H1 (cell line): ENCODE results near the gene CDK16. TPM values are rescaled to one million over a fixed set of nuclear protein-coding genes. Genes with fewer than 3 reads are reported as not detected.

Experiments
- CTCF ChIA-PET: fragments of 300-600 bp; sonication (Branson Sonifier 250); formaldehyde crosslinking; loops from one replicate; lab custom pipeline; 2021; ENCODE audit not compliant: partially characterized antibody; lab: Charles Lee
- POLR2A ChIA-PET: fragments of 300-600 bp; sonication (Branson Sonifier 250); formaldehyde crosslinking; loops from one replicate; lab custom pipeline; 2021; ENCODE audit warnings: inconsistent platforms; ENCODE audit not compliant: partially characterized antibody; lab: Charles Lee
- DNase-seq, 2 experiments: peaks; one replicate each; pipeline versions ENCODE4 v3.0.0 to v3.0.0-alpha.2; 2010 to 2022; ENCODE audit warnings: low spot score in 2 of 2, low read depth in 1 of 2, mixed read lengths in 1 of 2
- FAIRE-seq: peaks from 2 replicates; lab custom pipeline; 2011; peaks lifted over from hg19 to GRCh38; lab: Jason Lieb, UNC
- H2AFZ ChIP-seq: 2 replicates; pipeline ENCODE4 v1.8.1; 2012; ENCODE audit warnings: low read length, inconsistent platforms
- H2AK5ac ChIP-seq: 2 replicates; pipeline ENCODE4 v1.6.1; 2013; ENCODE audit warnings: low read depth, low read length
- H2BK120ac ChIP-seq: replicated peaks from 2 replicates; pipeline ENCODE3; 2013; ENCODE audit warnings: low read depth, low read length, inconsistent platforms
- H2BK12ac ChIP-seq: 2 replicates; pipeline ENCODE4 v1.6.1; 2013; ENCODE audit warnings: low read depth, low read length
- H2BK15ac ChIP-seq: 2 replicates; pipeline ENCODE4 v1.6.1; 2013; ENCODE audit warnings: low read length
- H2BK20ac ChIP-seq: 2 replicates; pipeline ENCODE4 v1.6.1; 2013; ENCODE audit warnings: low read length
- H2BK5ac ChIP-seq: 2 replicates; pipeline ENCODE4 v1.6.1; 2013; ENCODE audit warnings: low read depth, low read length
- H3K14ac ChIP-seq: 2 replicates; pipeline ENCODE4 v1.6.1; 2013; ENCODE audit warnings: inconsistent platforms; ENCODE audit not compliant: insufficient read length
- H3K18ac ChIP-seq: 2 replicates; pipeline ENCODE4 v1.6.1; 2013; ENCODE audit warnings: low read length; ENCODE audit errors: extremely low read depth
- H3K23ac ChIP-seq: 2 replicates; pipeline ENCODE4 v1.6.1; 2013; ENCODE audit warnings: inconsistent platforms; ENCODE audit not compliant: insufficient read length
- H3K23me2 ChIP-seq: 2 replicates; pipeline ENCODE4 v1.6.1; 2013; ENCODE audit warnings: low read depth, low read length
- H3K27ac ChIP-seq: 2 replicates; pipeline ENCODE4 v1.6.1; 2011; ENCODE audit warnings: low read depth, low read length, inconsistent platforms
- H3K27me3 ChIP-seq, 4 experiments: replicated peaks in 1 of 4; 1 replicate in 1 of 4; 2 replicates in 3 of 4; pipeline versions ENCODE4 v1.6.1 to v1.8.1; 2011 to 2013; ENCODE audit warnings: low read length in 3 of 4, mild to moderate bottlenecking in 3 of 4, inconsistent platforms in 2 of 4, mixed read lengths in 2 of 4, moderate library complexity in 1 of 4; ENCODE audit not compliant: control insufficient read depth in 3 of 4, insufficient read depth in 3 of 4; ENCODE audit errors: extremely low read depth in 1 of 4
- H3K36me3 ChIP-seq, 4 experiments: 2 replicates each; pipeline versions ENCODE4 v1.6.1 to v1.8.1; 2011 to 2013; ENCODE audit warnings: mild to moderate bottlenecking in 4 of 4, low read length in 3 of 4, moderate library complexity in 2 of 4, control low read depth in 1 of 4, inconsistent platforms in 1 of 4; ENCODE audit not compliant: insufficient read depth in 4 of 4, control insufficient read depth in 2 of 4
- H3K4ac ChIP-seq: replicated peaks from 2 replicates; pipeline ENCODE3; 2013; ENCODE audit warnings: low read length, low read depth, mixed read lengths, inconsistent platforms; ENCODE audit not compliant: insufficient read length
- H3K4me1 ChIP-seq, 4 experiments: replicated peaks in 1 of 4; 1 replicate in 1 of 4; 2 replicates in 3 of 4; pipeline versions ENCODE4 v1.6.1 to v1.8.1; 2011 to 2013; ENCODE audit warnings: low read length in 3 of 4, inconsistent platforms in 2 of 4, mixed read lengths in 1 of 4; ENCODE audit not compliant: insufficient read depth in 4 of 4, control insufficient read depth in 3 of 4
- H3K4me2 ChIP-seq, 2 experiments: 2 replicates each; pipeline versions ENCODE4 v1.6.1 to v1.8.1; 2011 to 2013; ENCODE audit warnings: low read depth in 2 of 2, low read length in 2 of 2, control low read depth in 1 of 2, inconsistent platforms in 1 of 2, mild to moderate bottlenecking in 1 of 2; ENCODE audit not compliant: insufficient read depth in 1 of 2
- H3K4me3 ChIP-seq, 4 experiments: fragments of 200-600, 300-600 bp in 1 of 4; sonication (generic), shearing (Covaris generic), sonication (Bioruptor Twin) in 1 of 4; 2 replicates each; pipeline versions ENCODE4 v1.5.1 to v1.8.1; 2011 to 2016; ENCODE audit warnings: low read length in 4 of 4, low read depth in 3 of 4, control low read depth in 2 of 4, inconsistent platforms in 2 of 4, mild to moderate bottlenecking in 2 of 4, mixed read lengths in 1 of 4, moderate library complexity in 1 of 4; ENCODE audit not compliant: insufficient read depth in 2 of 4; ENCODE audit errors: extremely low read depth in 1 of 4
- H3K56ac ChIP-seq: replicated peaks from 2 replicates; pipeline ENCODE3; 2013; ENCODE audit warnings: low read depth, mild to moderate bottlenecking, mixed read lengths, low read length, inconsistent platforms; ENCODE audit not compliant: insufficient read length
- H3K79me1 ChIP-seq: 2 replicates; pipeline ENCODE4 v1.6.1; 2013; ENCODE audit warnings: low read depth, low read length, control low read depth
- H3K79me2 ChIP-seq, 2 experiments: 2 replicates each; pipeline versions ENCODE4 v1.6.1 to v1.8.1; 2012 to 2013; ENCODE audit warnings: low read length in 2 of 2, mild to moderate bottlenecking in 2 of 2, inconsistent platforms in 1 of 2; ENCODE audit not compliant: insufficient read depth in 2 of 2, control insufficient read depth in 1 of 2
- H3K9ac ChIP-seq, 4 experiments: replicated peaks in 1 of 4; 1 replicate in 1 of 4; 2 replicates in 3 of 4; pipeline versions ENCODE4 v1.6.1 to v1.8.1; 2011 to 2013; ENCODE audit warnings: low read depth in 3 of 4, low read length in 3 of 4, control low read depth in 2 of 4, mild to moderate bottlenecking in 2 of 4, moderate library complexity in 2 of 4, inconsistent platforms in 1 of 4; ENCODE audit errors: extremely low read depth in 1 of 4
- H3K9me3 ChIP-seq, 2 experiments: 2 replicates each; pipeline versions ENCODE4 v1.6.1 to v1.8.1; 2012 to 2013; ENCODE audit warnings: mild to moderate bottlenecking in 2 of 2, moderate library complexity in 2 of 2, control low read depth in 1 of 2, inconsistent platforms in 1 of 2, low read depth in 1 of 2, low read length in 1 of 2, mixed read lengths in 1 of 2; ENCODE audit not compliant: insufficient read depth in 2 of 2
- H4K20me1 ChIP-seq, 2 experiments: replicated peaks in 1 of 2; 2 replicates each; pipeline versions ENCODE3 to v1.8.1; 2011 to 2013; ENCODE audit warnings: inconsistent platforms in 2 of 2, low read length in 2 of 2, mild to moderate bottlenecking in 1 of 2; ENCODE audit not compliant: insufficient read depth in 2 of 2, control insufficient read depth in 1 of 2
- H4K5ac ChIP-seq: 2 replicates; pipeline ENCODE4 v1.6.1; 2013; ENCODE audit warnings: low read length, low read depth, mixed read lengths, inconsistent platforms; ENCODE audit not compliant: insufficient read length
- H4K8ac ChIP-seq: 2 replicates; pipeline ENCODE4 v1.8.0; 2013; ENCODE audit warnings: mild to moderate bottlenecking, moderate library complexity, low read length, inconsistent platforms; ENCODE audit not compliant: insufficient read depth; ENCODE audit errors: extremely low read depth
- H4K91ac ChIP-seq: replicated peaks from 2 replicates; pipeline ENCODE3; 2013; ENCODE audit warnings: low read length, mixed read lengths, inconsistent platforms; ENCODE audit not compliant: insufficient read length
- CBX5 ChIP-seq: fragments of 300-800, 300-1000 bp; sonication (generic); IDR thresholded peaks from 2 replicates; pipeline ENCODE4 v1.7.1; 2016; ENCODE audit warnings: antibody characterized with exemption, low read length, low read depth
- HDAC2 ChIP-seq, 2 experiments: fragments of 300-600 bp in 1 of 2; sonication (generic) in 1 of 2; IDR thresholded peaks; 2 replicates each; pipeline ENCODE4 v1.6.1; 2011 to 2012; ENCODE audit warnings: low read depth in 2 of 2, low read length in 2 of 2, mild to moderate bottlenecking in 2 of 2, moderate library complexity in 2 of 2, borderline replicate concordance in 1 of 2, inconsistent platforms in 1 of 2
- JUN ChIP-seq: IDR thresholded peaks from 2 replicates; pipeline ENCODE4 v1.6.1; 2011; ENCODE audit warnings: low read depth, mild to moderate bottlenecking, improper control_type of control experiment, low read length
- KDM4A ChIP-seq: IDR thresholded peaks from one replicate; pipeline ENCODE4 v1.7.1; 2012; ENCODE audit warnings: low read depth, mild to moderate bottlenecking, moderate library complexity, low read length, inconsistent platforms; ENCODE audit not compliant: severe bottlenecking
- KDM5A ChIP-seq: fragments of 200-600 bp; IDR thresholded peaks from 2 replicates; pipeline ENCODE4 v1.7.1; 2012; ENCODE audit warnings: mild to moderate bottlenecking, low read length, inconsistent platforms, mixed read lengths
- NRF1 ChIP-seq: IDR thresholded peaks from 2 replicates; pipeline ENCODE4 v1.6.1; 2011; ENCODE audit warnings: mild to moderate bottlenecking, low read depth, low read length, improper control_type of control experiment
- POLR2AphosphoS5 ChIP-seq: IDR thresholded peaks from 2 replicates; pipeline ENCODE4 v1.6.1; 2011; ENCODE audit warnings: low read depth, low read length
- POU5F1 ChIP-seq: IDR thresholded peaks from 2 replicates; pipeline ENCODE4 v1.6.1; 2011; ENCODE audit warnings: low read depth, mild to moderate bottlenecking, low read length, moderate library complexity
- RAD21 ChIP-seq, 2 experiments: IDR thresholded peaks in 1 of 2; conservative IDR thresholded peaks in 1 of 2; 2 replicates each; pipeline ENCODE4 v1.6.1; 2011; ENCODE audit warnings: low read depth in 2 of 2, low read length in 2 of 2, improper control_type of control experiment in 1 of 2, inconsistent platforms in 1 of 2, mild to moderate bottlenecking in 1 of 2, moderate library complexity in 1 of 2
- RBBP5 ChIP-seq: IDR thresholded peaks from 2 replicates; pipeline ENCODE4 v1.7.1; 2012; ENCODE audit warnings: low read depth, mild to moderate bottlenecking, inconsistent platforms, low read length, moderate library complexity, borderline replicate concordance
- SP1 ChIP-seq: IDR thresholded peaks from 2 replicates; pipeline ENCODE4 v1.6.1; 2011; ENCODE audit warnings: low read depth, low read length
- WGBS, 2 experiments: shearing (Covaris generic) in 1 of 2; methylation state at CpG; one replicate each; pipeline versions ENCODE4 v1.1.6 to v1.1.7; 2013 to 2015; ENCODE audit warnings: low lambda C conversion rate in 2 of 2, mixed read lengths in 2 of 2, inconsistent platforms in 1 of 2, low coverage in 1 of 2, missing lambda C conversion rate in 1 of 2; ENCODE audit not compliant: insufficient replicate concordance in 2 of 2, insufficient coverage in 1 of 2, insufficient read length in 1 of 2; ENCODE audit errors: extremely low coverage in 1 of 2, missing lambda C conversion rate in 1 of 2; 5-methylcytosine and 5-hydroxymethylcytosine counted together
- polyA plus RNA-seq, 7 experiments: library from polyadenylated mRNA; depleted of rRNA in 3 of 7; stranded (reverse) in 5 of 7; unstranded in 2 of 7; fragments of >200 nt in 5 of 7; fragments of 200-250 nt in 2 of 7; gene quantifications; 1 replicate in 5 of 7; 2 replicates in 1 of 7; 4 replicates in 1 of 7; pipeline versions ENCODE4 v1.2.1 to v1.2.3, GENCODE V29; 2011 to 2013; ENCODE audit warnings: missing spikeins in 2 of 7, mixed read lengths in 2 of 7
- total RNA-seq: library from RNA; stranded (reverse); fragmentation: NEBNext Ultra II Directional; extraction: Animal tissue kit (Norgen Biotek cat#: 25700); gene quantifications from 2 replicates; pipeline ENCODE4 v1.2.1, GENCODE V29; 2021

Gene CDK16
- total and polyA plus RNA-seq, 2 of the 8 experiments (the other 6 are each of a cell fraction or from before 2014, with no cell fraction given) = 124 to 204 TPM

DNA sequence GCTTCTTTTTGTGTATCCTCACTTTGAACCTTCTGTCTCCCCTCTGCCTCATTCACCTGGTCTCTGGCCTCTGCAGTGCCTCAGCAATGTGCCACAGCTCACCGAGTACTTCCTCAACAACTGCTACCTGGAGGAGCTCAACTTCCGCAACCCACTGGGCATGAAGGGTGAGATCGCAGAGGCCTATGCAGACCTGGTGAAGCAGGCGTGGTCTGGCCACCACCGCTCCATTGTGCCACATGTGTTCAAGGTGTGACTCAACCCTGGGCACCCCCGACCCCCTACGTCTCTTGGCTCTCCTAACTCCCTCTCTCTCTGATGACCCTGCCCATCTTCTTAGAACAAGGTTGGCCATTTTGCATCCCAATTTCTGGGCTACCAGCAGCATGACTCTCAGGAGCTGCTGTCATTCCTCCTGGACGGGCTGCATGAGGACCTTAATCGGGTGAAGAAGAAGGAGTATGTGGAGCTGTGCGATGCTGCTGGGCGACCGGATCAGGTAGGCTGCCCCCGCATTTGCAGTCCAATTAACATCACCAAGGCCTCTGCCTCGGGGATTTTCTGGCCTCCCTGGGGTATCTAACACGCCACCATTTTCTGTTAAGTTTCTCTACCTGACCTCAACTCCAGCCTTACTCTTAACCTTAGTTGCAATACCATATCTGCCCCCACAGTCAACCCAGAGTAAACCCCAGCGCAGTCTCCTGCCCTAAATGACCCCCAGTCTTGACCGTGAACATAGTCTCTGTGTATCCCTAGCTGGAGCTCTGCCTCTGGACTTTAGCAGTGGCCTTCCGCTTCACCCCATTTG lies 22.9 kb downstream of the CDK16 start:
- no peak for DNase-seq
- Histone ChIP-seq H3K23me2 (no peaks in the 10 kb centered on the region), H2AK5ac (no peak overlapping the region), H3K23ac (no peak overlapping the region), H3K4me2 (no peak overlapping the region), H3K4me3 (no peak overlapping the region), H4K20me1 (peaks cover 0 to 3% of the 10 kb centered on the region in 2 experiments), H3K9ac (no peak overlapping the region), H4K5ac (no peak overlapping the region), H4K8ac (no peak overlapping the region), H2BK20ac (no peak overlapping the region), H4K91ac (no peak overlapping the region), H3K18ac (no peak overlapping the region), H3K4ac (no peak overlapping the region), H3K79me1 (no peaks in the 10 kb centered on the region), H2BK5ac (no peak overlapping the region), H2BK120ac (no peak overlapping the region), H3K27me3 (no peaks in the 10 kb centered on the region), H3K56ac (no peak overlapping the region), H3K79me2 (peaks cover 0 to 16% of the 10 kb centered on the region in 2 experiments; a peak in 2 of 4 replicates), H3K36me3 (peaks cover 6 to 55% (median 35%) of the 10 kb centered on the region in 4 experiments; a peak in 6 of 8 replicates), H2BK15ac (no peak overlapping the region), H3K9me3 (no peaks in the 10 kb centered on the region), H3K27ac (no peak overlapping the region), H3K14ac (no peak overlapping the region), H2AFZ (no peak overlapping the region), H3K4me1 (no peaks in the 10 kb centered on the region), H2BK12ac (no peak overlapping the region)
- POLR2A ChIA-PET = interaction anchor here (1.5 kb wide), 1 partner anchor 9 kb away, joined by 4 read pairs; the partner anchor contains the start of gene USP11
- FAIRE-seq = no peak
- CTCF ChIA-PET = interaction anchor here (0.6 to 0.7 kb wide), 2 partner anchors 71 to 282 kb away, joined by 3 to 4 read pairs; no protein-coding TSS in a partner anchor
- 91% methylated on average over 15 of the region's 18 CpGs; no CpG with 5 or more reads in 1 of the 2 experiments for WGBS, 2 experiments
- no peak for TF ChIP-seq HDAC2 (IDR thresholded peaks at IDR 0.05; ENCODE audit: borderline replicate concordance in 1 of 2, low read depth in 2 of 2, low read length in 2 of 2)
- TF ChIP-seq KDM5A = no peak
- no peak for TF ChIP-seq POU5F1
- TF ChIP-seq RAD21 (IDR thresholded peaks at IDR 0.05 in 1 of 2, conservative IDR thresholded peaks at IDR 0.05 in 1 of 2; ENCODE audit: low read depth in 2 of 2, low read length in 2 of 2) = no peak
- TF ChIP-seq JUN = no peak
- TF ChIP-seq NRF1 = no peak
- TF ChIP-seq POLR2AphosphoS5 = no peak
- TF ChIP-seq CBX5 = no peak
- TF ChIP-seq SP1 = no peak
- no peak for TF ChIP-seq RBBP5
- TF ChIP-seq KDM4A = no peak
